ENCODE results near the gene PLPP3.
"Not testable (repeated sequence)": the region's sequence is repeated elsewhere in the genome, so short reads cannot be mapped to it uniquely, and the experiment has no call there.

The PLPP3 gene

DNA sequence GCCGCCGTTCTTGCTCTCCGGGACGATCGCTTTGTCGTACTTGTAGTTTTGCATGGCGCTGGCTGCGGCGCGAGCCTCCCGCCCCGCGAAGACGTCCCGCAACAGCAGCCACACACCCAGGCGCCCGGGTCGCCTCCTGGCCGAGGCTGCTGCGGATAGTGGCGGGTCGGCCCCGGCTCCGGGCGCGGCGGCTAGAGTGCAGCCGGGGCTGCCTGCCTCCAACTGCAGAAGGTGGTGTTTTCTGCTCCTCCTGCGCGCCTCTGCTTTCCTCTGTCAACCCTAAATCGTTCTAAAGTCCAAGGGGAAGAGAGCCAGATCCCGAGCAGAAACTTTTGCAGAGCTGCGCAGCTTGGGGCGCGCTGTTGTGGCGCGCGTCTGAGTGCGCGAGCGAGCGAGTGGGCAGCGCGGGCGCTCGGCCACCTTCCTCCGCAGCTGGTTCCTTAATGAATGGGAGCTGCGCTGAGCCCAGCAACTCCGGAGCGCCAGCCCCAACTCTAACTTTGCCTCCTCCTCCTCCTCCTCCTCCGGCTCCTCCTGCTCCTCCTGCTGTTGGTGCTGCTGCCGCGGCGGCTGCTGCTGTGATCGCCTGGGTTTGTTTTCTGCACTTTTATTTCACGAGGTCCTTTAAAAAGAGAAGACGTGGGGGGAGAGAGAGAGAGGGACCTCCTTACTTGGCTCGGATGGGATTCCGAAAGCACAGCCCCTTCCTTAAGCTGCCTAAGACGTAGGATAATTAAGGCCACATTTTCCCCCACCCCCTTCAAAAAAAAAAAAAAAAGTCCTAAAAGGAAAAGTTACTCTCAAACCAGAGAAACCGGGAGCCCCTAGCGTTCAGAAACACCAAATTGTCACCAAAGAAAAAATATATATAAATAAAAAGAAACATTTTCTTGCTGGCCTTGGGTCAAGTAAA, at the start of gene PLPP3:
Gene PLPP3 (minus strand): TSS at position 601 of the 913 bp plus-strand sequence. CDS start 547 bp downstream, at position 54.
- no peak for DNase-seq

DNA sequence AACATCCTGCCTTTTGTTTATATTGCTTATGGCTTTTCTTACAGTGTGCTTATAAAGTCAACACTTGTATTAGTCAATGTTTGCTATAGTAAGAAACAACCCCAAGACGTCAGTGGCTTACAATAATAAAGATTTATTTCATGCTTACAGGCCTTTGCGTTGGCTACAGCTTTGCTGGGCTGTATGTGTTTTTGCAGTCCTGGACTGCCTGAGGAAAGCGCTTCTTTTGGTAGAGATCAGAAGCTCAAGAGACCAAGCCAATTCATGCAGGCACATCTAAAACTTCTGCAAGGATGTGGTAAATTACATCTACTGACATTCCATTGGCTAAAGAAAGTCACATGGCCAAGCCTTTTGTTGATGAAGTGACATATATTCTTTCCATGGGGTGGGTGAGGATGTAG, 48.3 kb upstream of the PLPP3 start:
- DNase-seq: no peak

DNA sequence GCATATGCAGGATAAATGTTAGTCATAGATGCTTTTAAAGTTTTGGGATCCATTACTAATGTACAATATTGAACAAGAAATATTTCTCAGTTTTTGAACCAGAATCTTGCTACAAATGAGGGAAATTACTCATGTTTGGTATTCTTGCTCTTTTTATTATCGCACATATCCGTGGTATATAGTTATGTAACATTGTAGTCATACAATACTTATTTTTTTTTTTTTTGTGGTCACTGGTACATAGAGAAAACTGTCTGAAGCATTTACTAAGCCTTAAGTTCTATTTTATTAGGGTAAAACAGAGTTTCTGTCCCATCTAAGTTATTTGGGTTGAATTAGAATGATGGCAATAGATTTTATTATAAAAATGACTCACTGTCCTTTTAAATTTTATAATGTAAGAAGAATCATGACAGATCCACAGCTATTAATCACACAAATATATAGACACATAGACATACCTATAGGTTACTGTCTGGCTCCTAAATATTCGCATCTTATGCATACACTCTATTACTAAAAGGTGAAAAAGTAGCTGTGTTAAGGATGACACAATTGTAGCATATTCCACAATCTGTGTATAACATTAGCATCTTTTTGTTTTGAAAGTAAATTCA, 47.8 kb upstream of the PLPP3 start:
- DNase-seq: no peak

DNA sequence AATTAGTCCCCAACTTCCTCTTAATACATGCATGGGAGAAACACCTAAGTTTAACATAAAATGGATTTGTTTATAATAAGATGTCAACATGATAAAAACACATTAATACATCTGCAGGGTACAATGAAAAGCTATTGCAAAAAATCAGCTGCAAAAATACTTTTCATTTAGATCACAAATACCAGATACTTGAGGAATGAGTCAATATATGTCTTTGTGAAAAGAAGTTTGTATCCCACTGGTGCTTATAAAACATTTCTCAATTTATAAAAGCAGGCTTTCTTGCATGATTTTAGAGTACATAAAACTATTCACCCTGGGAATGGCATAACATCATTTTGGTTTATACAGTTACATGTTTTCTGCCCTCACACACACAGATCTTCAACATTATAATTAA, 47.2 kb upstream of the PLPP3 start:
- DNase-seq: no peak

DNA sequence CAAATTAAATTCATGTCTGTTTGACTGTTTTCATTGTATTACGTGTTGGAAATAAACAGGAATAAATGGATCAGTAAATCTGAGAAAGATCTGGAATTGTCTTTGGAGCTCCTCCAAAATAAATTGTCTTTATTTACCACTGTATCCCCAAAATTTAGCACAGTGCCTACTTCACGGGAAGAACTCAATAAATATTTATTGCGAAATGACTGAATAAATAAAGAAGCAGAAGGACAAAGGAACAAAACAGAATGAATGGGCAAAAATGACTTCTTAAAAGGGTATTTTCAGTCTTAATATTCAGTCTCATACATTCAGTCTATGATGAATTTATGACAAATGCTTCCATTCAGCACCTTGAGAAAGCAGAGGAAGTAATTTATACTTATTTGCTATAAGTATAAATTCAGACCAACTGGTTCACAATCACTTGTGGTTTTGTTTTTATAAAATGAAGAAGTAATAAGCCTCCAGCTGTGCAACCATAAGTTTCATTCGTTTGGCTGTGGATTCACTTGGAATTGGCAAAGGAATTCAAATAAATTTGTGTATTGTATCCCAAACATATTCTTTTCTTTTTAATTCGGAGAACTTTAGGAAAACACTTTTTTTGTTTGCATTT, 46.6 kb upstream of the PLPP3 start:
- no peak for DNase-seq

DNA sequence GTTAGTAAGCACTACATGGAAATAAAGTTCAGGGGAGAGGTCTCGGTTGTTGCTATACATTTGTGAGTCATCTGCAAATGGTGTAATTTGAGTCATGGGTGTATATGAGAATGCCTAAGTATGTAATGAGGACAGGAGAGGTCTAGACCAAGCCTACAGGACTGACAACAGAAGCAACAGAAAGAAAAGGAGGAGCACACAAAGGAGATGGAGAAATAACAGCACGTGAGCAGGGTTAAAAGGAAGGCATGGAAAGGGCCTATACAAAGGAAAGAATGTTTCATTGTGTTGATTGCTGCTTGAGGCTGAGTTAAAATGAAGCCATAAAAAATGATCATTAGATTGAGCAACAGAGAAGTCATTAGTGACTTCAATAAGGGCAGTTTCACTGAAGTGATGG, 37.8 kb upstream of the PLPP3 start:
- no peak for DNase-seq

DNA sequence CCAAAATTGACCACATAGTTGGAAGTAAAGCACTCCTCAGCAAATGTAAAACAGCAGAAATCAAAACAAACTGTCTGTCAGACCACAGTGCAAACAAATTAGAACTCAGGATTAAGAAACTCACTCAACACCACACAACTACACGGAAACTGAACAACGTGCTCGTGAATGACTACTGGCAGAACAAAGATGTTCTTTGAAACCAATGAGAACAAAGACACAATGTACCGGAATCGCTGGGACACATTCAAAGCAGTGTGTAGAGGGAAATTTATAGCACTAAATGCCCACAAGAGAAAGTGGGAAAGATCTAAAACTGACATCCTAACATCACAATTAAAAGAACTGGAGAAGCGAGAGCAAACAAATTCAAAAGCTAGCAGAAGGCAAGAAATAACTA, 31.4 kb upstream of the PLPP3 start:
- DNase-seq: not testable (repeated sequence)

DNA sequence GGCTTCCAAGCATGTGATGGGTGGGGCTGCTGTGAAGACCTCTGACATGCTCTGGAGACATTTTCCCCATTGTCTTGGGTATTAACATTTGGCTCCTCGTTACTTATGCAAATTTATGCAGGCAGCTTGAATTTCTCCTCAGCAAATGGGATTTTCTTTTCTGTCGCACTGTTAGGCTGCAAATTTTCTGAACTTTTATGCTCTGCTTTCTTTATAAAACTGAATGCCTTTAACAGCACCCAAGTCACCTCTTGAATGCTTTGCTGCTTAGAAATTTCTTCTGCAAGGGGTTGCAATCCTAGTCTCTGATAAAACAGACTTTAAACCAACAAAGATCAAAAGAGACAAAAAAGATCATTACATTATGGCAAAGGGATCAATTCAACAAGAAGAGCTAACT, 30.7 kb upstream of the PLPP3 start:
- DNase-seq: not testable (repeated sequence)

DNA sequence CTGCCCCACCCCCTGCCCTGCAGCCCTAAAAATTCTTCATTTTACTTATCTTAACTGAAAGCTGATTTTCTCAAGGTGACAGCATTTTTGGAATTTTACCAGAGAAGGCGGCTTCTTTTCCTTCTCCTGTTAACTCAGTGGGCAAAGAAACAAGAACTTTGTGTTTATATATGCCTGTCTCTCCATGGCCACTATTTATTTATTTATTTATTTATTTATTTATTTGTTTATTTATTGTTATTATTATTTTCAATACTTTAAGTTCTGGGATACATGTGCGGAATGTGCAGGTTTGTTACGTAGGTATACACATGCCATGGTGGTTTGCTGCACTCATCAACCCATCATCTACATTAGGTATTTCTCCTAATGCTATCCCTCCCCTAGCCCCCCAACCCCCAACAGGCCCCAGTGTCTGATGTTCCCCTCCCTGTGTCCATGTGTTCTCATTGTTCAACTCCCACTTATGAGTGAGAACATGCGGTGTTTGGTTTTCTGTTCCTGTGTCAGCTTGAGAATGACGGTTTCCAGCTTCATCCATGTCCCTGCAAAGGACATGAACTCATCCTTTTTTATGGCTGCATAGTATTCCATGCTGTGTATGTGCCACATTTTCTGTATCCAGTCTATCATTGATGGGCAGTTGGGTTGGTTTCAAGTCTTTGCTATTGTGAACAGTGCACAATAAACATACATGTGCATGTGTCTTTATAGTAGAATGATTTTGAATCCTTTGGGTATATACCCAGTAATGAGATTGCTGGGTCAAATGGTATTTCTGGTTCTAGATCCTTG, 16.2 kb upstream of the PLPP3 start:
- not testable (repeated sequence) for DNase-seq

DNA sequence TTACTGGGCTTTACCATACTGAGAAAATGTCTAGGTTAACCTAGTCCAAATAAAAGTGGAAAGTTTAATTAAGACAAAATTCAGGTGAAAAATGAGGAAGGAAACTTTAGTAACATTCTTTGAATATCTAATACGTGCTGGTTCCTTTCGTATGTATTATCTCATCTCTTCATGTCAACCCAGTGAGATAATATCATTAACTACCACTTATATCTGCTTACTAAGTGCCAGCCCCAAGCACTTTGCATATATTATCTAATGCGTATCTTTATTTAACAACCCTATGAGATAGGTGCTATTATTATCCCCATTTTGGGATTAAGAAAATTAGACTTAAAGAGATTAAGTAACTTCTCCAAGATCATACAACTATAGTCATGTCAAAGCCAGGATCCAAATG, 12.5 kb upstream of the PLPP3 start:
- no peak for DNase-seq

DNA sequence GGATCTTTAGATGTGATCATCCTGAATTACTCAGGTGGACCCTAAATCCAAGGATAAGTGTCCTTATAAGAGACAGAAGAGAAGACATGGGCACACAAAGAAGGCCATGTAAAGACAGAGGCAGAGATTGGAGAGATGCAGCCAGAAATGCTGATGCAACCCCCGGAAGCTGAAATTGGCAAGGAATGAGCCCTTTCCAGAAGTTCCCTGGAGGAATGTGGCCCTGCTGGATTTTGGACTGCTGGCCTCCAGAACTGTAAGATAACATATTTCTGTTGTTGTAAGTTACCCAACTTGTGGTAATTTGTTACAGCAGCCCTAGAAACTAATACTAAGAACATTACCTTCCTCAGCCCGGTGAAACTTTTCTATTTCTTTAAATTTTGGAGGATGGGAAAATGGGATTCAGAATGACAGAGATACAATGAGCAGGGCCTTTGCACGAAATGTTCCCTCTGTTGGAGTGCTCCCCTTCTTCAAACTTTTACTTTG, 11.2 kb upstream of the PLPP3 start:
- no peak for DNase-seq

DNA sequence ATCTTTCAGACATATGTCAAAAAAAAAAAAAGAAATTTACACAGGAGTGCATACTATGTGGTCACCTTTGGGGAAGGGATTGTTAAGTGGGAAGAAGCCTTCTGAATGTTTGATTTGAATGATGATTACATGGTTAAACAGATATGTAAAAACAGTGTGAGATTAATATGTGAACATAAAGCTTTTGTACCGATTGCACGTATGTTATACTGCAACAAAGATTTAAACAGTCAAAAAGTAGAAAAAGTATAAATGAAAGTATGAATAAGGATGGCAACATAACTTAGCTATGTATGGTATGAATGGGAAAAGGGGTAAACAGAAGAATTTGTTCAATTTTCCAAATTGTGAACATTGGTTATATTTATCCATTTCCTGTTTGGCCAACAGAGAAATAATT, 10.0 kb upstream of the PLPP3 start:
- no peak for DNase-seq

DNA sequence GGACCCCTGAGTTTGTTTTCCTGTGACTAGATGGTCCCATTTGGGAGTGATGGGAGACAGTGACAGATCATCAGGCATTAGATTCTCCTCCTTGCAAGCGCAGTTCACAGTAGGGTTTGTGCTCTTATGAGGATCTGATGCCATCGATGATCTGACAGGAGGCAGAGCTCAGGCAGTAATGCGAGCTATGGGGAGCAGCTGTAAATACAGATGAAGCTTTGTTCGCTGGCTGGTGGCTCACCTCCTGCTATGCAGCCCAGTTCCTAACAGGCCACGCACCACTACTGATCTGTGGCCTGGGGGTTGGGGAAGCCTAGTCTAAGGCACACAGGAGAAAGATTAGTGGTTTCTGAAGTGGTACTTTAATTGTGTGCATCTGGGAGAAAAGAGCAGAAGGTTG, 7.1 kb upstream of the PLPP3 start:
- no peak for DNase-seq

DNA sequence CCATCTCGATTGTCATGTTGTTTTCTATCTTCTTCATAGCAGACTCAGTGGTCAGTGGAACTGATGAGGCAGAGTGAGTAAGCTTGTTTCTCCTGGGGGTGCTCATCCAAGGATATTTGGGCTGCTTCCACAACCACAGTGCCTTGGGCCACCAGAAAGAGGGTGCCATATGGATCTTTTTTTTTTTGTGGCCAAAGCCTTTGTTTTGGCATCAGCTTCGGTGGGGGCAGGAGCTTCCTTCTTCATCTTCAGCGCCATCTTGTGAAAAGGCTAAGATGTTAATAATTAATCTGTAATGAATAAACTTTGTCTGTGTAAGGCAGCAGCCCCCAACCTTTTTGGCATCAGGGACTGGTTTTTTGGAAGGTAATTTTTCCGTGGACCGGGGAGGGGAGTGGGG, 6.6 kb upstream of the PLPP3 start:
- DNase-seq: no peak

DNA sequence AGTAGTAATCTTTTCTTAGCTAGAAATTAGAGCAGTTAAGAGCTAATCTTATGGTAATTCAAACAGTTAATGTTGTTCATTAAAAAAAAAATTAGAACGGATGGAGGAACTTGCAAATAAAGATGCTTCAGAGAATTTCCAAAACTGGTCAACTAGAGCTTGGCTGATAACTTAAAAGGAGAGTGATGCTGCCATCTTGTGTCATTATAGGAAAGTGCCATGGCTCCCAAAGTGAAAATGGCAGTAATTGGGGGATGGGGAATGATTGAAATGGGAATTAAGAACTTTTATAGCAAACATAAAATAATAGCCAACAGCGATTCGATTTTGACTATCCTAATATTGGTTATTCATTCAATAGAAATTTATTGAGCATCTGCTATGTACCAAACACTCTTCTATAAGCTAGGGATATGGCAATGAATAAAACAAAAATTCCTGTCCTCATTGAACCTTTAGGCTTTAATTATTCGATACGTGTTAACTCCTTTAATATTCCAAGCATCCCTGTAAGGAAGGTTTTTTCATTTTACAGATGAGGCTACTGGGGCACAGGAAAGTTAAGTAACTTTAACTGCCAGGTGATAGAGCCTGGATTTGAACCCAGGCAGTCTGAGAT, 5.7 kb upstream of the PLPP3 start:
- DNase-seq: no peak

DNA sequence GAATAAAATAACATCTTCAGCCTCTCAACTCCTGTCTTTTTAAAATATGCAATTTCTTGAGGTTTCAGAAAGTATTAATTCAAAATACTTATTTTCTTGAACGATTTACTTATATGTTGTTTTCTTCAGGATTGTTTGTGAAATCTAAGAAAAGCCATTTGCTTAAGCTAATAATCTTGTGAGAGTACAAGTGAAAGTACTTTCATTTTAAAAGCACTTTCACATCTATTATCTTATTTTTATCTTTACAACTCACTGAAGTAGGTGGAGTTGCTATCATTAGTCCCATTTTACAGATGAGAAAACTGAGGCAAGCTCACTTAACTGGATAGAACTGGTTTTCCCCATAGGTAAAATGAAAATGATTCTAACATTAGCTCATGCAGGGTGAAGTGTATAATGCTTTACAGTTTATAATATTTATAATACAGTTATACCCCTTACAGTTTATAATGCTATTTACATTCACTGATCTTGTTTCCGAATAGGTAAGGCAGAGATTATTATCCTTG, 4.7 kb upstream of the PLPP3 start:
- no peak for DNase-seq

DNA sequence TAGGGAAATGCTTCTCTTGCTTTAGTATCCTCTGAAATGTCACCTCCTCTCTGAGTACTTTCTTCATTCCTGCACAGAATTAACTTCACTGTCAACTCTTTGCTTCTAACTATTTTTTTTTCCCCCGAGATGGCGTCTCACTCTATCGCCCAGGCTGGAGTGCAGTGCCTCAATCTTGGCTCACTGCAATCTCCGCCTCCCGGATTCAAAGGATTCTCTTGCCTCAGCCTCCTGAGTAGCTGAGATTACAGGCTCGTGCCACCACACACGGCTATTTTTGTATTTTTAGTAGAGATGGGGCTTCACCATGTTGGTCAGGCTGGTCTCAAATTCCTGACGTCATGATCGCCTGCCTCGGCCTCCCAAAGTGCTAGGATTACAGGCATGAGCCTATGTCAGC, 1.4 kb upstream of the PLPP3 start:
- no peak for DNase-seq

DNA sequence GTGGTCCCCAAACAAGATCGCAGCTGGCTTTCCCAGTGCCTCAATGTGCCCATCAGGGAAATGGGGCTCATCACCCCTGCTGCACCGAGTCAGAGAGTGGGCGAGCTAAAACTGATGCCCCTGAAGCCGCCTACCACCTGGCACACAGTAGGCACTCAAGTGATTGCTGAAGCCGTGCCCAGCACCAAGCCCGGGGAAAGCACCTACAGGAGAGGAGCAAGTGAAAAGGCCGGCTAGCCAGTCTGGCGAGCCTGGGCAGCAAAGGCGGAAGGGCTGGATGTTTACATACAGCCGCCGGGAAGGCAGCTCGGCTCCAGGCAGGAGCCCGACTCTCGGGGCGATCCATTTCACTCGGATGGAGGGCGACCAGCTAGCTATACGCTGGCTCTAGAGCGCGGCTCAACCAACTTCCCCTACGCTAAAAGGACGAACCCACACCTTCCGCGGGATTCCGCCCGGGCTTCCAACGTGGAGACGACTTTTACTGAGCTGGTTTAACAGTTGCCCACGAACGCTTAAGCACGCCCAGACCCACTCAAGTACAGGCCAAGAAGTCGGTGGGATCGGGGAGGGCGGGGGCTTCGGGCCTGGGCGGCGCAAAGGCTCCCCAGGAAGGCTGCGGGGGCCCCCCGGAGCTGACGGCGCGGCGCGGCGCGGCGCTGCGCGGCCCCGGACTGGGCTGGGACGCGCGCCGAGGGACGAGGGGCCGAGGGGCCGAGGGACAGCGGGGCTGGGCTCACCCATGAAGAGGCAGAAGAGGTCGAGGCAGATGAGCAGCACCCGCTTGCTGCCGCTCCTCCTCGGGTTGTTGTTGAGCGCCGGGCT, 1.0 kb downstream of the PLPP3 start:
- no peak for DNase-seq

DNA sequence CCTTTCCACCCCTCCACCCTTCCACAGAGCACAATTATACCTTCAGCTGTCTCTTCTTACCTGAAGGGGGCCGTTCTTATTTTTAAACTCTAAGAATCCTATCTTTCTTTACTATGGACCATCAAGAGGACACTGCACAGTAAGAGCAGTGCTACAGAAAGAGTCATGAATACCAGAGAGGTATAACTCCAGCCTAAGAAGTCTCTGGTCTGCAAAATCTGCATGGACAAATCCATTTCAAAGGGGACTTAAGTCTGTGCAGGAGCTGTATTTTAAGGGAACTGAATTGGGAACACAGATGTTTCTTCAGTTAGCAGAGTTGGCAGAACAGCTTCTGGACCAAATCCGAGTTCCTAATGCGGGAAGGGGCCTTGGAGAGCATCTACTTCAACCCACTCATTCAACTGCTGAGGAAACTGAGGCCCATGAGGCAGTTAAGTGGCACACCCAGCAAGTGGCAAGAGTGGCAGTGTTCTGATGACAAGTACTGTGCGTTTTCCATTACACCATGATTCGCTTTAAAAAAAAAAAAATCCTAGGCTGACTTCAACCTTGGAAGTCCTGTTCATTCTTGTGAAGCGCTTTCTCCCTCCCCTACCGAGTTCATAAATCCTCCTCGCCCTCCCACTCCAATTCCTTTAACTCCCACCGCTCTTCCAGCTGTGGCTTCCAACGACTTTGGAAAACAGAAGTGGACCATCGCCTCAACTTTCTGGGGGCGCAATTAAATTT, 1.8 kb downstream of the PLPP3 start:
- no peak for DNase-seq

DNA sequence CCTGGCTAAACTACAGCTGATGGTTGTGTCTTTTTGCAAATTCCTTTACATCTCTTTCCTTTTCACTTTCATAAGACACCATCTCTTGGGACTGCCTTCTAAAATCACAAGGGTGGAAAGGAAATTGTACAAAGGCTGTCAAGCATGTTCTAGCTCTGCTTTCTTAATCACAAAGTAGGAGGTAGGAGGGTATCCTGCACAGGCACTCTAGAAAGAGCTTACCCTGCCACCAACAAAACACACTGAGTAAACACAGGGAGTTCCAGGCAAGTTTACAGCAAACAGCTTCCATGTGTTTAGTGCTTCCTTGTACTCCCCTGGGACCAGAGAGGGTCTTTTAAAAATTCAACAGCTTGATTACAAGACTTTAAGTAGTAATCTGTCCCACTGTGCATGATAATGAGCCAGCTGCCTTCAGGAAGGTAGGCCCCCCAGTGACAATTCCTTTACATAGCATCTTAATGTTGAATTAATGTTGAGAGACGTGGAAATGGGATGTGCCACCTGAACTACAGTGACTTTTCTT, 2.4 kb downstream of the PLPP3 start:
- no peak for DNase-seq
